Effector memory CD4-positive, alpha-beta T cell (primary cell): ENCODE results near the gene TMCC1.
"Not testable (repeated sequence)": the region's sequence is repeated elsewhere in the genome, so short reads cannot be mapped to it uniquely, and the experiment has no call there.

Experiments
- DNase-seq, 3 donors: peaks; one replicate each; pipeline ENCODE4 v3.0.0-alpha.2; 2020
- H3K27ac ChIP-seq: 2 replicates; pipeline ENCODE4 v1.7.0; 2013; ENCODE audit warnings: mild to moderate bottlenecking, low read length, moderate library complexity; ENCODE audit not compliant: insufficient read depth, poor library complexity, severe bottlenecking
- H3K27me3 ChIP-seq: replicated peaks from 2 replicates; pipeline ENCODE4 v1.7.0; 2013; ENCODE audit warnings: mild to moderate bottlenecking, low read length; ENCODE audit not compliant: insufficient read depth, control insufficient read depth, poor library complexity, severe bottlenecking
- H3K36me3 ChIP-seq: 2 replicates; pipeline ENCODE4 v1.7.0; 2013; ENCODE audit warnings: mild to moderate bottlenecking, low read length, moderate library complexity; ENCODE audit not compliant: control insufficient read depth, insufficient read depth
- H3K4me1 ChIP-seq: 2 replicates; pipeline ENCODE4 v1.7.0; 2013; ENCODE audit warnings: low read length, mild to moderate bottlenecking; ENCODE audit not compliant: control insufficient read depth, insufficient read depth, poor library complexity, severe bottlenecking
- H3K4me3 ChIP-seq: 2 replicates; pipeline ENCODE4 v1.7.0; 2013; ENCODE audit warnings: low read length, low read depth, mild to moderate bottlenecking; ENCODE audit not compliant: insufficient read depth, poor library complexity, severe bottlenecking
- H3K9me3 ChIP-seq: 2 replicates; pipeline ENCODE4 v1.7.0; 2013; ENCODE audit warnings: mild to moderate bottlenecking, low read length, moderate library complexity; ENCODE audit not compliant: control insufficient read depth

The TMCC1 gene

GRCh38 chr3:129651435-129652202 lies 241.9 kb downstream of the TMCC1 start:
- DNase-seq: no peak
- no peaks in the 10 kb centered on the region for H3K27me3 ChIP-seq
- H3K9me3 ChIP-seq: no peaks in the 10 kb centered on the region
- no peaks in the 10 kb centered on the region for H3K36me3 ChIP-seq
- no peak overlapping the region for H3K27ac ChIP-seq
- no peaks in the 10 kb centered on the region for H3K4me1 ChIP-seq
- no peak overlapping the region for H3K4me3 ChIP-seq

- Histone ChIP-seq H3K36me3 (no peaks in the 10 kb centered on the region), H3K27me3 (no peaks in the 10 kb centered on the region), H3K4me1 (no peaks in the 10 kb centered on the region), H3K4me3 (no peak overlapping the region), H3K27ac (no peak overlapping the region), H3K9me3 (no peaks in the 10 kb centered on the region)
- peak in 1 of 3 donors; percentile 25 for DNase-seq
These were observed 243.1 kb downstream of the TMCC1 start for GRCh38 chr3:129650256-129650872.

- Histone ChIP-seq H3K4me1 (no peaks in the 10 kb centered on the region), H3K36me3 (no peaks in the 10 kb centered on the region), H3K27me3 (no peaks in the 10 kb centered on the region), H3K27ac (no peak overlapping the region), H3K4me3 (no peak overlapping the region), H3K9me3 (no peaks in the 10 kb centered on the region)
- DNase-seq: no peak
These were observed 245.1 kb downstream of the TMCC1 start for GRCh38 chr3:129648391-129648790.

GRCh38 chr3:129645286-129645685 lies 248.2 kb downstream of the TMCC1 start:
- Histone ChIP-seq H3K27me3 (no peaks in the 10 kb centered on the region), H3K27ac (no peak overlapping the region), H3K9me3 (no peaks in the 10 kb centered on the region), H3K36me3 (no peaks in the 10 kb centered on the region), H3K4me1 (no peaks in the 10 kb centered on the region), H3K4me3 (no peak overlapping the region)
- no peak for DNase-seq

- no peaks in the 10 kb centered on the region for H3K36me3 ChIP-seq
- H3K9me3 ChIP-seq: no peaks in the 10 kb centered on the region
- H3K4me3 ChIP-seq: no peak overlapping the region
- H3K27ac ChIP-seq: no peak overlapping the region
- H3K4me1 ChIP-seq: no peaks in the 10 kb centered on the region
- DNase-seq: no peak
- H3K27me3 ChIP-seq: no peaks in the 10 kb centered on the region
These were observed 248.7 kb downstream of the TMCC1 start for GRCh38 chr3:129644836-129645235.

- H3K9me3 ChIP-seq, DNase-seq, H3K4me3 ChIP-seq, H3K4me1 ChIP-seq, H3K27me3 ChIP-seq, H3K36me3 ChIP-seq, H3K27ac ChIP-seq: not testable (repeated sequence)
These were observed 251.8 kb downstream of the TMCC1 start for GRCh38 chr3:129641567-129642260.

GRCh38 chr3:129640985-129641384 lies 252.5 kb downstream of the TMCC1 start:
- H3K27me3 ChIP-seq, H3K27ac ChIP-seq, DNase-seq, H3K4me3 ChIP-seq, H3K9me3 ChIP-seq, H3K4me1 ChIP-seq, H3K36me3 ChIP-seq: not testable (repeated sequence)

GRCh38 chr3:129638481-129638880 lies 255.0 kb downstream of the TMCC1 start:
- H3K9me3 ChIP-seq: no peaks in the 10 kb centered on the region
- H3K27ac ChIP-seq: no peak overlapping the region

GRCh38 chr3:129636082-129636481 lies 257.4 kb downstream of the TMCC1 start:
- Histone ChIP-seq H3K9me3 (no peaks in the 10 kb centered on the region), H3K4me1 (no peaks in the 10 kb centered on the region), H3K36me3 (no peaks in the 10 kb centered on the region), H3K4me3 (no peak overlapping the region), H3K27me3 (no peaks in the 10 kb centered on the region), H3K27ac (no peak overlapping the region)
- DNase-seq: no peak

More at GRCh38 chr3:129638481-129638880, 255.0 kb downstream of the TMCC1 start:
- DNase-seq: no peak
- Histone ChIP-seq H3K27me3 (no peaks in the 10 kb centered on the region), H3K4me3 (no peak overlapping the region), H3K4me1 (no peaks in the 10 kb centered on the region), H3K36me3 (no peaks in the 10 kb centered on the region)

GRCh38 chr3:129635656-129636055 lies 257.9 kb downstream of the TMCC1 start:
- Histone ChIP-seq H3K27me3 (no peaks in the 10 kb centered on the region), H3K27ac (no peak overlapping the region), H3K4me1 (no peaks in the 10 kb centered on the region), H3K4me3 (no peak overlapping the region), H3K36me3 (no peaks in the 10 kb centered on the region), H3K9me3 (no peaks in the 10 kb centered on the region)
- DNase-seq: no peak
